DND-41 (cell line): ENCODE results near the gene COPA.

Experiments
- CTCF ChIP-seq: IDR thresholded peaks from 2 replicates; pipeline ENCODE4 v1.5.1; 2012; ENCODE audit warnings: borderline replicate concordance, low read length, moderate library complexity, mild to moderate bottlenecking; ENCODE audit not compliant: poor library complexity, severe bottlenecking; ENCODE audit errors: extremely low read depth
- EZH2 ChIP-seq: IDR thresholded peaks from 3 replicates; pipeline ENCODE4 v1.6.1; 2012; ENCODE audit warnings: borderline replicate concordance, low read depth, mild to moderate bottlenecking, moderate library complexity, low read length, inconsistent platforms; ENCODE audit not compliant: severe bottlenecking

DNA sequence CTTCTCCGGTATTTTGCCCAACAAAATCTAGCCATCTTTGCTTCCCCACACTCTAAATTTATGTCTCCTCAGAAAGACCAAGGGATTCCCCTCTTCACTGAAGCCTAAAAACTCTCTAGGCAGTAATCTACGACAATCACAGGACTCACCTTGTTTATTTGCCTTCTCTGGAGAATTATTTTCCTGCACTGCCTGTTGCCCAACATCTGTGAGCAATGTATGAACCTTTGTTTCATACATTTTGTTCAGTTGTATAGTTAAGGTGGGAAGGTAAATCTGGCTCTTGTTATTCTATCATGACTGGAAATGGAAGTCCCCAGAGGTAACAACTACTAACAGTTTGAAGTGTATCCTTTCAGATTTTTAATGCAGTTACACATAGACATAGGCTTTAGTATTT lies 2.2 kb downstream of the COPA start:
- TF ChIP-seq CTCF (no peak), EZH2 (no peak)
